Skeletal muscle satellite cell (primary cell): Measurements from ENCODE around the gene TMEM229B. TPM values are rescaled to one million over a fixed set of nuclear protein-coding genes. Genes with fewer than 3 reads are reported as not detected.

ENCODE experiments used
- H3K27me3 ChIP-seq: 2 replicates; pipeline ENCODE4 v1.7.0; 2013; ENCODE audit warnings: low read length; ENCODE audit not compliant: control insufficient read depth, insufficient read depth
- H3K36me3 ChIP-seq: 2 replicates; pipeline ENCODE4 v1.7.0; 2013; ENCODE audit warnings: mild to moderate bottlenecking, control low read depth, low read length; ENCODE audit not compliant: insufficient read depth
- H3K4me1 ChIP-seq: 2 replicates; pipeline ENCODE4 v1.7.0; 2013; ENCODE audit warnings: low read length; ENCODE audit not compliant: control insufficient read depth, insufficient read depth
- H3K4me2 ChIP-seq: 2 replicates; pipeline ENCODE4 v1.7.0; 2013; ENCODE audit warnings: mild to moderate bottlenecking, low read length
- H3K4me3 ChIP-seq: 2 replicates; pipeline ENCODE4 v1.7.0; 2013; ENCODE audit warnings: low read length
- H3K9ac ChIP-seq: 2 replicates; pipeline ENCODE4 v1.7.0; 2013; ENCODE audit warnings: mild to moderate bottlenecking, low read depth, low read length, moderate library complexity
- H3K9me3 ChIP-seq: replicated peaks from 2 replicates; pipeline ENCODE4 v1.7.0; 2013; ENCODE audit warnings: mild to moderate bottlenecking, control low read depth, low read length
- total RNA-seq: library from RNA; depleted of rRNA; stranded (reverse); fragments of >200 nt; gene quantifications from 2 replicates; pipeline ENCODE4 v1.2.3, GENCODE V29; 2012; rRNA removed

TMEM229B gene
- under 0.01 and 0.25 TPM in 2 replicates for total RNA-seq

DNA sequence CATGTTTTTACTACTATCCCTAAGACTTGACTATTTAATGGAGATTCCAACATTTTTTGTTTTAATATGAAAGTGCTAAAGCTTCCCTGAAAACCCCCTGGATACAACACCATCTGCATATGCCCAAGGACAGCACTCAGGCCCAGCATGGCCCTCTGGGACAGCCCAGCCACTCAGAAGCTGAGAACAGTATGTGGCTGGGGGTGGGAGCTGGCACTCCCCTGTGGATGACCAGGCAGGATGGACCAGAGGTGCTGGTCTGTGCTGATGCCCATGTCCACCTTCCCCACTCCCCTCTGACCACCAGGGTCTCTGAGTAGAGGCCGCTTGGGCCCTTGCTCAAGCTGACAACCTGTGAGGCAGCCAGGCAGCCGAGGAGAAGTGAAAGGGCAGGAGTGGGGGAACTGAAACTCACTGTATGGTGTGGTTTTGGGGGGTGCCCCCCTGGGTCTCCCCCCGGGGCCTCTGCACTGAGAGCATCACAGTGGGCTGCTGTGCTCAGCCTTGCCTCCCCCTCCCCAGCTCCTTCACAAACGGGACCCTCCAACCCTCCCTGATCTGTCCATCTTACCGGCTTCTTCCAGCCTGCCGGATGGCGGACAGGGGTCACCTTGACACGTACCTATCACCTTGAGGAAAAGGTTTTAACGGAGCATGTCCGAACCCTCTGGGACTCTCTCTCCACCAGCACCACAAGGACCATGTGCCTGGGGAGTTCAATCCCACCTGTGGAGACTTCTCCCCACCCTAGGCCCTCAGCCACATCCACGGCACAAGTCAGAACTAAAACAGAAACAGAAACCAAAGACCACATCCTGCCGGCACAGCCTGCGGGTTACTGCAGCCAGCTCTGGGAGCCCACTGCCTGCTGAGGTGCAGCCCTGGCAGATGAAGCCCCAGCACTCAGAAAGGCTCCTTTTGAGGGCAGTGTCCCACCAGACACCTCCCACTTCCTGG is at the start of gene TMEM229B:
Gene TMEM229B (minus strand): TSS at position 785 of the 957 bp plus-strand sequence. CDS start 14,798 bp downstream, outside the sequence.
- H3K9me3 ChIP-seq: peaks cover 1% of the 10 kb centered on the region
- H3K4me2 ChIP-seq: no peak within 1 kb of the TSS
- no peaks in the 10 kb centered on the region for H3K4me1 ChIP-seq
- H3K27me3 ChIP-seq: peaks cover 17% of the 10 kb centered on the region
- H3K4me3 ChIP-seq: no peak within 1 kb of the TSS
- H3K36me3 ChIP-seq: no peaks in the 10 kb centered on the region
- H3K9ac ChIP-seq: no peak within 1 kb of the TSS

- H3K4me3 ChIP-seq: no peak overlapping the region
- H3K4me1 ChIP-seq: peaks cover 4% of the 10 kb centered on the region
- H3K36me3 ChIP-seq: no peaks in the 10 kb centered on the region
- no peaks in the 10 kb centered on the region for H3K9me3 ChIP-seq
- no peak overlapping the region for H3K9ac ChIP-seq
- H3K4me2 ChIP-seq: no peak overlapping the region
- H3K27me3 ChIP-seq: peaks cover 59% of the 10 kb centered on the region
Measured at GRCh38 chr14:67537736-67538135, 49.2 kb upstream of the TMEM229B start.

DNA sequence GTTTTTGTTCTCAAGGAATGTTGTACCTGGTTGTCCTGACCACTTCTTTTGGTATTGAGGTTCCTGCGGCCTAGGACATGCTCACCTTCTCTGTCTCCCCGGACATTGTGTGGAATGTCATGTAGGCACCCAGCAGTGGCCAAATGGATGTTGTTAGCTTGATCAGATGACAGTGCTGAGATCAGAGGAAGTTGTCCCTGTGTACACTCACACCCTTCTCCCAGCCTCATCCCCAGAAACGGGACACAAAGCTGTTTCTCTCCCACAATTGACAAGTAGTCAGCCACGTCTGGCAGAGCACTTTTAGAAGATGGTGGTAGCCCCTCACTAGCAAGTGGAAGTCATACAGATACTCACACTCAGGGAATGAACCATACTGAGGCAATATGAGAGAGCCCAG is 47.6 kb upstream of the TMEM229B start:
- Histone ChIP-seq H3K4me2 (no peak overlapping the region), H3K9ac (no peak overlapping the region), H3K4me1 (peaks cover 4% of the 10 kb centered on the region)

GRCh38 chr14:67533754-67534085 is 45.2 kb upstream of the TMEM229B start:
- Histone ChIP-seq H3K4me3 (peak overlapping the region; percentile 79), H3K9ac (no peak overlapping the region), H3K4me1 (peaks cover 4% of the 10 kb centered on the region), H3K27me3 (peaks cover 41% of the 10 kb centered on the region), H3K9me3 (no peaks in the 10 kb centered on the region), H3K4me2 (peak overlapping the region; percentile 92), H3K36me3 (no peaks in the 10 kb centered on the region)

More for the DNA sequence above, 47.6 kb upstream of the TMEM229B start:
- Histone ChIP-seq H3K9me3 (no peaks in the 10 kb centered on the region), H3K36me3 (no peaks in the 10 kb centered on the region), H3K4me3 (no peak overlapping the region), H3K27me3 (peaks cover 50% of the 10 kb centered on the region)

- H3K36me3 ChIP-seq: no peaks in the 10 kb centered on the region
- H3K27me3 ChIP-seq: peaks cover 41% of the 10 kb centered on the region
- H3K9ac ChIP-seq: peak within 1 kb of the TSS; percentile 60
- H3K4me1 ChIP-seq: peaks cover 4% of the 10 kb centered on the region
- no peaks in the 10 kb centered on the region for H3K9me3 ChIP-seq
- peak within 1 kb of the TSS; percentile 79 for H3K4me3 ChIP-seq
- H3K4me2 ChIP-seq: peak within 1 kb of the TSS; percentile 92
Measured at GRCh38 chr14:67532998-67533753, 44.7 kb upstream of the TMEM229B start, which contains the start of gene PLEKHH1. TSS of gene PLEKHH1 (plus strand) at chr14:67533290. CDS start at chr14:67541868, 8,578 bp downstream.

DNA sequence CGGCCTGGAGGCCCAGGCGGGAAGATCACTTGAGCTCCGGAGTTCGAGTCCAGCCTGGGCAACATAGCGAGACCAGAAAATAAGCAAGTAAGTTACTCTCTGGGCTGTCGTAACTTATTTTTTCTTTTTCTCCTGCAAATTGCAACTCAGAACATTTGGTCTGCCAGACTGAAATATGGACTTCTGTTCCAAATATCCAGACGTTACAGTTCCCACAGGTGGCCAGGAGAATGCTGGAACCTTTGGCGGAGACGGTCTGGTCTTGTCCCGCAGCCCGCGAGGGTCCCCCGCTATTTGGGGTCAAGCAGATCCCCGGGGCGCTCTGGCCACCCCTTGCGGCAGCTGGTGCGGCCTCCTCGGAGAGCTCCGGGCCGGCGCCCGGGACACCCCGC is 44.1 kb upstream of the TMEM229B start:
- Histone ChIP-seq H3K4me1 (peaks cover 4% of the 10 kb centered on the region), H3K9me3 (no peaks in the 10 kb centered on the region), H3K9ac (peak overlapping the region; percentile 60), H3K36me3 (no peaks in the 10 kb centered on the region), H3K27me3 (peaks cover 41% of the 10 kb centered on the region), H3K4me2 (peak overlapping the region; percentile 92), H3K4me3 (peak overlapping the region; percentile 79)

- peaks cover 47% of the 10 kb centered on the region for H3K27me3 ChIP-seq
- peaks cover 4% of the 10 kb centered on the region for H3K4me1 ChIP-seq
- H3K9me3 ChIP-seq: no peaks in the 10 kb centered on the region
- no peaks in the 10 kb centered on the region for H3K36me3 ChIP-seq
- no peak overlapping the region for H3K9ac ChIP-seq
- H3K4me2 ChIP-seq: no peak overlapping the region
- no peak overlapping the region for H3K4me3 ChIP-seq
Measured at GRCh38 chr14:67529947-67530935, 41.7 kb upstream of the TMEM229B start.

DNA sequence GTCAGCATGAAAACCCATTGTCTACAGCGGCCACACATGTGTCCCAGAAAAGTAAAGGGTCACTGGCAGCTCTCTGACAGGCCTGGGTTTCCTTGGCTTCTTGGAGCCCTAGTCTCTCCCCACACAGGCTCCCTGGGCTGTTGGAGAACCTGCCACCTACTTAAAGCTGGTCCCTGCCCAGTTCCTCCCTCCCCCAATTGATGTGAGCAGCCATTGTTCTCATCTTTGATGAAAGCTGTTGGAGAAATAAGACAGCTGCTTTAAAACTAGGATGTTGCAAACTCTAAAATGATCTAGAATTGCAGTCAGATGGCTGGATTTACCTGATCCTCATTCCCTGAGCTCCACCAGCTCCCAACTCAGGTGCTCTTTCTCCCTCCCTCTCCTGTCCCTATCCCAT is 39.8 kb upstream of the TMEM229B start:
- Histone ChIP-seq H3K4me2 (no peak overlapping the region), H3K27me3 (peaks cover 55% of the 10 kb centered on the region), H3K4me3 (no peak overlapping the region), H3K36me3 (no peaks in the 10 kb centered on the region), H3K4me1 (peaks cover under 1% of the 10 kb centered on the region), H3K9me3 (no peaks in the 10 kb centered on the region), H3K9ac (no peak overlapping the region)

- Histone ChIP-seq H3K36me3 (no peaks in the 10 kb centered on the region), H3K4me2 (no peak overlapping the region), H3K4me3 (no peak overlapping the region), H3K9me3 (no peaks in the 10 kb centered on the region), H3K4me1 (no peaks in the 10 kb centered on the region), H3K9ac (no peak overlapping the region), H3K27me3 (peaks cover 57% of the 10 kb centered on the region)
Measured at GRCh38 chr14:67527756-67528155, 39.2 kb upstream of the TMEM229B start.

- peaks cover 61% of the 10 kb centered on the region for H3K27me3 ChIP-seq
- no peak overlapping the region for H3K9ac ChIP-seq
- H3K4me2 ChIP-seq: no peak overlapping the region
- H3K36me3 ChIP-seq: no peaks in the 10 kb centered on the region
- no peak overlapping the region for H3K4me3 ChIP-seq
- no peaks in the 10 kb centered on the region for H3K4me1 ChIP-seq
- no peaks in the 10 kb centered on the region for H3K9me3 ChIP-seq
Measured at GRCh38 chr14:67526676-67527459, 38.3 kb upstream of the TMEM229B start.
